ENCODE measurements around the gene DUSP22. TPM values are rescaled to one million over a fixed set of nuclear protein-coding genes. Genes with fewer than 3 reads are reported as not detected.

DUSP22 gene
- total RNA-seq, 1 donor from 2014 or later, result 34.9 TPM

DNA sequence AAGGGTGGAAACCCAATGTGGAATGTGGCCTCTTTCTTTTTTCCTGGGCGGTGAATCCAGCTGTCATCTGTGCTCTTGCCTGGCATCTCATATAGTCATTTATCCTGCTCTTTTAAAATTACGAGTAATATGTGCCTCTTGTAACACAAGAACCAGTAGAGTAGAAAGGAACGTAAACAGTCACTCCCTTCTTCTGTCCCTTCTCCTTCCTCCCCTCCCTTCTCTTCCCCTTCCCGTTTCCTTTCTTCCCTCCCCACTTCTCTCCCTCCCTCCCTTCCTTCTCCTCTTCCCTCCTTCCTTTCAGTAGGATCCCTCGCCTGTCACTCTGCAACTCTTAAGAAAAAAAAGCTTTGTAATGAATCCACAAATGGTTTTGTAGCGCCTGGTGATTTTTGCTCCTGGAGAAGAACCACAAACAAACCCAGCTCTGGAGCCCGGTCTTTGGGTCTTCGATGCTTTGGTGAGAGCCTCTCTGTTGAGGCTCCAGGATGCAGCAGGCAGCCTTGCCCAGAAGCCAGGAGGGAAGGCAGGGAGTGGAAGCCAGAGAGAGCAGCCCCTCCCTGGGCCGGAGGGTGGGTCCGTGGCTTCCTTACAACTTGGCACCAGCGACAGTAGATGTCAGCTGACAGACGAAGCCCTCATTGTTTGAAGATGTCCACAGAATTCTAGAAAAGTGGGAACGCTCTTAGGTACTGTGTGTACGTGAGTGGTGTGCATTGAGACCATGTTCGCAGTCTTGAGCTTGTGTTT is 15.0 kb downstream of the DUSP22 start:
- H3K27me3 ChIP-seq (ENCODE audit: insufficient read depth, low read length), result no peaks in the 10 kb centered on the region
- H3K4me3 ChIP-seq (ENCODE audit: insufficient read depth, low read depth, low read length), result no peak overlapping the region
- no peak overlapping the region for H3K27ac Mint-ChIP-seq (ENCODE audit: unreplicated experiment)
- H4K20me1 ChIP-seq (ENCODE audit: insufficient read depth, low read length), result peaks cover 13% of the 10 kb centered on the region
- H3K4me2 ChIP-seq (ENCODE audit: low read length), result no peak overlapping the region
- no peaks in the 10 kb centered on the region for H3K79me2 ChIP-seq (ENCODE audit: insufficient read depth, low read length)
- DNase-seq (ENCODE audit: low read depth) (no peak), FAIRE-seq (no peak)
- no peaks in the 10 kb centered on the region for H3K4me1 Mint-ChIP-seq (ENCODE audit: low read depth, unreplicated experiment)
- peaks cover 4% of the 10 kb centered on the region for H3K36me3 Mint-ChIP-seq (ENCODE audit: low read depth, unreplicated experiment)
- H3K27me3 Mint-ChIP-seq (ENCODE audit: low read depth, unreplicated experiment), result no peaks in the 10 kb centered on the region
- no peak overlapping the region for H2AFZ ChIP-seq (ENCODE audit: low read depth, low read length)
- TF ChIP-seq, protein P1, sequence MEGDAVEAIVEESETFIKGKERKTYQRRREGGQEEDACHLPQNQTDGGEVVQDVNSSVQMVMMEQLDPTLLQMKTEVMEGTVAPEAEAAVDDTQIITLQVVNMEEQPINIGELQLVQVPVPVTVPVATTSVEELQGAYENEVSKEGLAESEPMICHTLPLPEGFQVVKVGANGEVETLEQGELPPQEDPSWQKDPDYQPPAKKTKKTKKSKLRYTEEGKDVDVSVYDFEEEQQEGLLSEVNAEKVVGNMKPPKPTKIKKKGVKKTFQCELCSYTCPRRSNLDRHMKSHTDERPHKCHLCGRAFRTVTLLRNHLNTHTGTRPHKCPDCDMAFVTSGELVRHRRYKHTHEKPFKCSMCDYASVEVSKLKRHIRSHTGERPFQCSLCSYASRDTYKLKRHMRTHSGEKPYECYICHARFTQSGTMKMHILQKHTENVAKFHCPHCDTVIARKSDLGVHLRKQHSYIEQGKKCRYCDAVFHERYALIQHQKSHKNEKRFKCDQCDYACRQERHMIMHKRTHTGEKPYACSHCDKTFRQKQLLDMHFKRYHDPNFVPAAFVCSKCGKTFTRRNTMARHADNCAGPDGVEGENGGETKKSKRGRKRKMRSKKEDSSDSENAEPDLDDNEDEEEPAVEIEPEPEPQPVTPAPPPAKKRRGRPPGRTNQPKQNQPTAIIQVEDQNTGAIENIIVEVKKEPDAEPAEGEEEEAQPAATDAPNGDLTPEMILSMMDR (IDR thresholded peaks at IDR 0.05; ENCODE audit: insufficient read depth, low read depth, low read length), result no peak
- no peak for TF ChIP-seq EZH2 (IDR thresholded peaks at IDR 0.05; ENCODE audit: insufficient read depth, low read length)
- no peak overlapping the region for H3K9ac ChIP-seq (ENCODE audit: low read length)
- no peak overlapping the region for H3K4me3 Mint-ChIP-seq (ENCODE audit: unreplicated experiment)
- no peaks in the 10 kb centered on the region for H3K4me1 ChIP-seq (ENCODE audit: insufficient read depth, low read length)
- H3K9me3 Mint-ChIP-seq (ENCODE audit: unreplicated experiment), result peaks cover 6% of the 10 kb centered on the region
- H3K36me3 ChIP-seq (ENCODE audit: insufficient read depth, low read length), result no peaks in the 10 kb centered on the region
- H3K27ac ChIP-seq (ENCODE audit: low read depth, low read length), result no peak overlapping the region
- no peaks in the 10 kb centered on the region for H3K9me3 ChIP-seq (ENCODE audit: insufficient read depth, low read depth, low read length)

DNA sequence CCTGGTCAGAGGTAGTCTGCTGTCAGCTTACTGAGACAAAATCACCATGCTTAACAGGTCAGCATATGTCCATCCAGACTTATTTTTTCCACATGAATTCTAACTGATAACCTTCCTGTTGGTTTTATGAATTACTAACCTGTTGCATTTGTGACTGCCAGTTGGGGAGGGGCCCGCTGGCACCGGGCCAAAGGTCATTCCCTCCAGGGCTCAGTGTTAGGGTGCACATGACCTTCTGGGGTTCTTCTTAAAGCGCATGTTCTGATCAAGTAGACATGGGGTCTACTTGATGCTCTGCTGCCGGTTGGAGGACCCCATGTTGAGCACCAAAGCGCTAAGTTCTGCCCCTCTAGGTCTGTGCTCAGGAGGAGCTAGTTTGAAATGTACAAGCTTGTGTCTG is 15.6 kb downstream of the DUSP22 start:
- Mint-ChIP-seq H3K4me3 (ENCODE audit: unreplicated experiment) (no peak overlapping the region), H3K9me3 (ENCODE audit: unreplicated experiment) (peaks cover 6% of the 10 kb centered on the region), H3K27ac (ENCODE audit: unreplicated experiment) (no peak overlapping the region), H3K36me3 (ENCODE audit: low read depth, unreplicated experiment) (peaks cover 4% of the 10 kb centered on the region), H3K27me3 (ENCODE audit: low read depth, unreplicated experiment) (no peaks in the 10 kb centered on the region), H3K4me1 (ENCODE audit: low read depth, unreplicated experiment) (no peaks in the 10 kb centered on the region)
- FAIRE-seq, result no peak
- no peak for DNase-seq (ENCODE audit: low read depth)
- TF ChIP-seq EZH2 (IDR thresholded peaks at IDR 0.05; ENCODE audit: insufficient read depth, low read length), result no peak
- TF ChIP-seq, protein P1 (IDR thresholded peaks at IDR 0.05; ENCODE audit: insufficient read depth, low read depth, low read length), result no peak
- no peaks in the 10 kb centered on the region for H3K79me2 ChIP-seq (ENCODE audit: insufficient read depth, low read length)
- no peaks in the 10 kb centered on the region for H3K4me1 ChIP-seq (ENCODE audit: insufficient read depth, low read length)
- no peak overlapping the region for H3K4me2 ChIP-seq (ENCODE audit: low read length)
- H4K20me1 ChIP-seq (ENCODE audit: insufficient read depth, low read length), result peaks cover 13% of the 10 kb centered on the region
- H3K27me3 ChIP-seq (ENCODE audit: insufficient read depth, low read length), result no peaks in the 10 kb centered on the region
- H3K9ac ChIP-seq (ENCODE audit: low read length), result no peak overlapping the region
- no peak overlapping the region for H3K4me3 ChIP-seq (ENCODE audit: insufficient read depth, low read depth, low read length)
- no peak overlapping the region for H2AFZ ChIP-seq (ENCODE audit: low read depth, low read length)
- no peak overlapping the region for H3K27ac ChIP-seq (ENCODE audit: low read depth, low read length)
- H3K9me3 ChIP-seq (ENCODE audit: insufficient read depth, low read depth, low read length), result no peaks in the 10 kb centered on the region
- no peaks in the 10 kb centered on the region for H3K36me3 ChIP-seq (ENCODE audit: insufficient read depth, low read length)

DNA sequence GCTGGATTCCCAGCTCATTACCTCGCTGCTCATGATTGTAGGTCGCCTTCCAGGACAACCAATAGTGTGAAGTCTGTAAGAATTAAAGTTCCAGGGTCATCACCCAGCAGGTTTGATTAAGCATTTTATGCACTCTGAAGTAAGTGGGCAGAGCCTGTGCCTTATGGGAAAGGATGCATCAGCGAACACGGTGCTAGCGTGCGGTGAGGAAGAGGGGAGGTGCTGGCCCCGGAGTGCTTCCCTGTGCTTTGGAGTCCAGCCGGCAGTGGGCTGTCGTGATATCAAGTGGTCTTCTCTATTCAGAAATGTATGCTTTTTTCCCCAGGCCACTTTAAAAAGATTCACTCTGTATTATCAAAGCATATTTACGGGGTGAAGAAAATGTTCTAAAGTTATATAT is 16.0 kb downstream of the DUSP22 start:
- Histone ChIP-seq H2AFZ (ENCODE audit: low read depth, low read length) (no peak overlapping the region), H3K4me2 (ENCODE audit: low read length) (no peak overlapping the region), H3K4me1 (ENCODE audit: insufficient read depth, low read length) (no peaks in the 10 kb centered on the region), H4K20me1 (ENCODE audit: insufficient read depth, low read length) (peaks cover 11% of the 10 kb centered on the region), H3K36me3 (ENCODE audit: insufficient read depth, low read length) (no peaks in the 10 kb centered on the region), H3K79me2 (ENCODE audit: insufficient read depth, low read length) (no peaks in the 10 kb centered on the region), H3K4me3 (ENCODE audit: insufficient read depth, low read depth, low read length) (no peak overlapping the region), H3K27me3 (ENCODE audit: insufficient read depth, low read length) (no peaks in the 10 kb centered on the region), H3K27ac (ENCODE audit: low read depth, low read length) (no peak overlapping the region), H3K9me3 (ENCODE audit: insufficient read depth, low read depth, low read length) (no peaks in the 10 kb centered on the region), H3K9ac (ENCODE audit: low read length) (no peak overlapping the region)
- FAIRE-seq (no peak), DNase-seq (ENCODE audit: low read depth) (no peak)
- H3K27me3 Mint-ChIP-seq (ENCODE audit: low read depth, unreplicated experiment), result no peaks in the 10 kb centered on the region
- peaks cover 6% of the 10 kb centered on the region for H3K9me3 Mint-ChIP-seq (ENCODE audit: unreplicated experiment)
- no peak for TF ChIP-seq EZH2 (IDR thresholded peaks at IDR 0.05; ENCODE audit: insufficient read depth, low read length)
- TF ChIP-seq, protein P1 (IDR thresholded peaks at IDR 0.05; ENCODE audit: insufficient read depth, low read depth, low read length), result no peak
- peaks cover 4% of the 10 kb centered on the region for H3K36me3 Mint-ChIP-seq (ENCODE audit: low read depth, unreplicated experiment)
- H3K4me3 Mint-ChIP-seq (ENCODE audit: unreplicated experiment), result no peak overlapping the region
- no peaks in the 10 kb centered on the region for H3K4me1 Mint-ChIP-seq (ENCODE audit: low read depth, unreplicated experiment)
- no peak overlapping the region for H3K27ac Mint-ChIP-seq (ENCODE audit: unreplicated experiment)
